Fibroblast of the aortic adventitia (primary cell): ENCODE measurements around the gene TEK. TPM values are rescaled to one million over a fixed set of nuclear protein-coding genes. Genes with fewer than 3 reads are reported as not detected.

ENCODE experiments used
- DNase-seq: peaks from one replicate; pipeline ENCODE4 v3.0.0-alpha.2; 2010; ENCODE audit warnings: low read depth
- H3K4me3 ChIP-seq: 2 replicates; pipeline ENCODE4 v1.5.1; 2011; ENCODE audit warnings: low read depth, mild to moderate bottlenecking, control low read depth, low read length, moderate library complexity
- total RNA-seq: library from RNA; depleted of rRNA; stranded (reverse); fragments of >200 nt; gene quantifications from 2 replicates; pipeline ENCODE4 v1.2.3, GENCODE V29; 2012; ENCODE audit warnings: low replicate concordance
- TF ChIP-seq, protein P1 (sequence below): IDR thresholded peaks from 2 replicates; pipeline ENCODE4 v1.5.1; 2011; ENCODE audit warnings: mild to moderate bottlenecking, low read length, control low read depth, inconsistent platforms; ENCODE audit not compliant: insufficient read depth

Gene TEK
- total RNA-seq, 1 donor = 1.7 TPM

DNA sequence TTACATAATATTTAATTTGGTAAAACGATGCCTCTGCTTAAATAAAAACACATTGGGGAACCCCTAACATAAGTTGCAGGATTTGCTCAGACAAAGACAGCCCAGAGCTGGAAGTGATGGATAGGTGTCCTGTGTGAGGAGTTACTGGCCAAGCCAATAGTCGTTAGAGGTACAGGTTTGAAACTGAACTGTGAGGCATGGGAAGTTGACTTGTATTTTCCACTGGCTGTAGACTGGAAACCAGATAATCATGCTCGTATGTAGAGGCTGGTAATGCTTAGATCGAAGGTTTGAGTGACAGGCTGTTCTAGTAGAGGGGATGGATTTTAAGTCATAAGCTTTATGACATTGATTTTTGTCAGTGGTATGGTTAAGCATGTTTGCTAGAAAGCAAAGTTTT, 24.8 kb downstream of the TEK start:
- TF ChIP-seq, protein P1, sequence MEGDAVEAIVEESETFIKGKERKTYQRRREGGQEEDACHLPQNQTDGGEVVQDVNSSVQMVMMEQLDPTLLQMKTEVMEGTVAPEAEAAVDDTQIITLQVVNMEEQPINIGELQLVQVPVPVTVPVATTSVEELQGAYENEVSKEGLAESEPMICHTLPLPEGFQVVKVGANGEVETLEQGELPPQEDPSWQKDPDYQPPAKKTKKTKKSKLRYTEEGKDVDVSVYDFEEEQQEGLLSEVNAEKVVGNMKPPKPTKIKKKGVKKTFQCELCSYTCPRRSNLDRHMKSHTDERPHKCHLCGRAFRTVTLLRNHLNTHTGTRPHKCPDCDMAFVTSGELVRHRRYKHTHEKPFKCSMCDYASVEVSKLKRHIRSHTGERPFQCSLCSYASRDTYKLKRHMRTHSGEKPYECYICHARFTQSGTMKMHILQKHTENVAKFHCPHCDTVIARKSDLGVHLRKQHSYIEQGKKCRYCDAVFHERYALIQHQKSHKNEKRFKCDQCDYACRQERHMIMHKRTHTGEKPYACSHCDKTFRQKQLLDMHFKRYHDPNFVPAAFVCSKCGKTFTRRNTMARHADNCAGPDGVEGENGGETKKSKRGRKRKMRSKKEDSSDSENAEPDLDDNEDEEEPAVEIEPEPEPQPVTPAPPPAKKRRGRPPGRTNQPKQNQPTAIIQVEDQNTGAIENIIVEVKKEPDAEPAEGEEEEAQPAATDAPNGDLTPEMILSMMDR = no peak
- no peak overlapping the region for H3K4me3 ChIP-seq
- no peak for DNase-seq

DNA sequence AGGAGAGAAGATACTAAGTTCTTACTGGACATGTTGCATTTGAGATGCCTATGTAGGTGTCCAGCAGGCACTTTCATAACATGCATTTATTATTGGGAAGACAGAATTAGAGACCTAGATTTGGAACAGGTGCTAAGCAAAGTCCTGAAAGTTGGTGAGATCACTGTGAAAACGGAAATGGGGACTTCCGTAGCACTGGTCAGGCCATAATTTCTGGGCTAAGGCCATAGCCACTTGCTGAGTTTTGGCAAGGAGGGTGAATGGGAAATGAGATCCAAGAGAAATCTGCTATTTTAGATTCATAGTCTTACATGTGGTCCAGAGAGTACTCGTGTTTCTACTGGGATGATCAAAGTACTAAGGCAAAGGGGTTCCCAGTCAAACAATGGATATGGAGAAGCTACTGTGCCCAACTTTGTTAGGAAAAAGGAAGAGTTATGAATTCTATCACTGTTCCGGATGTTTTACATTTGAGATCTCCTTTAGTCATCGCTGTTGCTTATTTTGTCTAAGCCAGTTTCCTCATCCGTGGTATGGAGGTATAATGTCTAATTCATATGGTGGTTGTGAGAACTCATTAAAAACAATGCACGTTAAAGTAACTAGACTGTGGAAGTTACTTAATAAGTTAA, 33.4 kb downstream of the TEK start:
- H3K4me3 ChIP-seq = no peak overlapping the region
- TF ChIP-seq, protein P1 = no peak
- DNase-seq = no peak

DNA sequence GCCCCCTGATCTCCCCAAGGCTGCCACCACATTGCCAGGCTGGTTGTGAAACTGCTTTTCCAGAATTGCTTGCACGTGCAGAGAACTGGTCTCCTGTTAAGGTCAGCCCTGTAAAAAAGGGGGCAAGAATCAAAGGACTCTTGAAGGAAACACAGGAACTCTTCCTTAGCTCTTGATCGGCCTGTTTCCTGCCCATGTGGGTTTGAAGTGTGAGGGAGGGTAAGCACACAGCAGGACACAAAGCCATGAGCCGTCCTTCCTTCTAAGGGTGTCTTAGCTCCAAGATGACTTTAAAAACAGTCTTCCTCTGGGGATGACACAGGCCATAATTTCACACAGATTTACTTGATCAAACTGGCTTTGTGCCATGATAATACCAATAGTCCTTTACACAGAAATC, 36.1 kb downstream of the TEK start:
- H3K4me3 ChIP-seq = no peak overlapping the region
- DNase-seq = no peak
- TF ChIP-seq, protein P1 = no peak

DNA sequence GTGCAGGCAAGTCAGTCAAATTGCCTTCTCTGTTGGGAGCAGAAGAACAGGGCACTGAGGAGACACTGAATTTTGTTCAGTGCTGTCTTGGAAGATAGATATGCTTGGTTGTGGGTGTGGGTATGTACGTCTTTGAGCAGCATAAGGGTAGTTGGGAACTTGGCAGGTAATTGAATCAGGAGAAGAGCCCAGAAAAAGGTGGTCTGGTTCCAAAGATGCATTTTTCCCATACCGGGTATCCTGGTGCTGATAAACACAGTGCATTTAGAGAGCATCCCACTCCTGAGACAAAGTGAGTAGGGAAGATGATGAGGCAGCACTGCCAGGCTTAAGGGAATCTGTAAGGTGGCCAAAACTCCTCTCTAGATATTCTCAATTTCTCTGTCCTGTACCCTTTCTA, 40.6 kb downstream of the TEK start:
- no peak for DNase-seq
- TF ChIP-seq, protein P1 = no peak
- no peak overlapping the region for H3K4me3 ChIP-seq

DNA sequence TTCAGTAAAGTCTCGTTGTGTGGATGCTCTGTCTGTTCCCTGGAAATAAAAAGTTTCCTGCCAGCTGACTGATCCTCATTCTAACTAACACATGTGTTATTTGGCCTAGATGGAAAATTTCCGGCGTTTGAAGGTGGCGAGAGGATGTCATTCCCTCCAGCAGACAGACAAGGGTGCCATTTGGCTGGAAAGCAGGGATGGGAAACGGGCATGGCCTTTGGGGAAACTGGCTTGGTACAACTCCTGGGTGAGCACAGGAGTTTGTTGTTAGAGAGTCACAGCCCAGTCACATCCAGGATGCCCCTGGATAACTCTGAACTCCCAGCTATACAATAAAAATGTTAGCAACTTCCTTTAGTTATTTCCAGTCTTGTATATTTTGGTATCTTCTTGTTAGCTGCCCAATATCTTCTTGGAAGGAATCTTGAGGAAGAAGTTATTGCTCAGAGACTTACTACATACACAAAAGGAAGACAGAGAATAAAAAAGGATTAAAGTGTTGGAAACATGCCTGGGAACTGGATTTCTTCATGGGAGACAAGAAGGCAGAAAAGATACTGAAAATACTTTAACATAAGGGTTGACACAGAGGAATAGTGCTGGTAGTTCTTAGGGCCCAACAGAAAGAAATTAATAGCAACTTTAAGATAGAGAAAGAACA, 41.9 kb downstream of the TEK start:
- TF ChIP-seq, protein P1 = no peak
- peak; percentile 84 for DNase-seq
- no peak overlapping the region for H3K4me3 ChIP-seq

DNA sequence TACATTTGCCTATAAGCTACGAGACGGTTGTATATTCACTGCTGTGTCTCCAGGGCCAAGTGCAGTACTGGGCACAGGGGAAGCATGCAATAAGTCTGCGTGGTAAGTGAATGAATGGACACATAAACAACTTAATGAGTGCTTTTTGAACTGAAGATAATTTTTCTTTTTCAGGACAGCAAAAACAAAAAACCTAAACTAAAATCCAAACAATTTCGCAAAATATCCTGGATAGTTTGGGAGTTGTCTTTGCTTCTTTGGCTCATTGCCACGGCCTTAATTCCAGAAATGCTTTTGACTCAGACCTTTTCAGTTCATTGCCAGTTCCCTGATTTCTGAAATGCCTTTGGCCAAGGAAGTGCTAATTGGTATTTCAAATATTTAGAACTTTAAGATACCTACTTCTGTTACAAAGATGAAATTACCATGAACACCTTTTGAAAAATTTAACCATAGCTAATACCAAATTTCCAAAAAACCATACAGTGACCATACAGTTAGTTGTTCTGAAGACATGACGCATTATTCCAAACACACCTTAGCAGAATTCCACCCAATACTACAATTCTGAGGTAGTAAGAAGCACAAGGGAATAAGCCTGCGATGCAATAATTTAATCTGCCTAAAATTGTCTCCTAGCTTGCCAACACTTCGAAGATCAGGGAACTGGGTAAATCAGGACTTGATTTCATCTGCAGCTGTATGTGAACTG, 42.8 kb downstream of the TEK start:
- TF ChIP-seq, protein P1 = no peak
- H3K4me3 ChIP-seq = no peak overlapping the region
- DNase-seq = peak; percentile 70
